Natural killer cell (primary cell): Measurements from ENCODE around the gene CWF19L2. TPM values are rescaled to one million over a fixed set of nuclear protein-coding genes. Genes with fewer than 3 reads are reported as not detected.
A peak's percentile ranks its signal among the peaks of the same experiment; 100 is the strongest.
"Not testable (repeated sequence)": the region's sequence is repeated elsewhere in the genome, so short reads cannot be mapped to it uniquely, and the experiment has no call there.

Experiments used
- ATAC-seq, 3 donors: fragments of 150-1000 bp in 2 of 3; fragments of 200-7000 bp in 1 of 3; cut with Tn5 transposase; 1 replicate in 1 of 3; 2 replicates in 2 of 3; pipeline ENCODE4 v1.10.0; 2021; ENCODE audit warnings: mild to moderate bottlenecking in 2 of 3, moderate library complexity in 2 of 3
- DNase-seq, 2 donors: peaks; one replicate each; pipeline versions ENCODE4 v3.0.0 to v3.0.0-alpha.2; 2013 to 2021; ENCODE audit warnings: mixed read lengths in 1 of 2
- H3K27ac ChIP-seq: one replicate; pipeline ENCODE4 v1.5.1; 2013; ENCODE audit warnings: mild to moderate bottlenecking, low read length
- H3K27me3 ChIP-seq: one replicate; pipeline ENCODE4 v1.6.1; 2013; ENCODE audit warnings: low read length; ENCODE audit not compliant: control insufficient read depth, insufficient read depth
- H3K36me3 ChIP-seq: one replicate; pipeline ENCODE4 v1.6.1; 2013; ENCODE audit warnings: low read length; ENCODE audit not compliant: control insufficient read depth, insufficient read depth
- H3K4me1 ChIP-seq: one replicate; pipeline ENCODE4 v1.6.1; 2013; ENCODE audit warnings: low read length; ENCODE audit not compliant: control insufficient read depth, insufficient read depth
- H3K4me3 ChIP-seq: one replicate; pipeline ENCODE4 v1.5.1; 2013; ENCODE audit warnings: low read length
- H3K9me3 ChIP-seq: one replicate; pipeline ENCODE4 v1.6.1; 2013; ENCODE audit warnings: low read length; ENCODE audit not compliant: control insufficient read depth, insufficient read depth
- H3K27ac Mint-ChIP-seq, 2 donors: one replicate each; pipeline ENCODE4 v1.8.0; 2022; ENCODE audit warnings: mild to moderate bottlenecking in 2 of 2, mixed read lengths in 2 of 2, moderate library complexity in 1 of 2
- H3K27me3 Mint-ChIP-seq, 2 donors: one replicate each; pipeline ENCODE4 v1.8.0; 2022; ENCODE audit warnings: low read depth in 2 of 2, mixed read lengths in 2 of 2
- H3K36me3 Mint-ChIP-seq: one replicate; pipeline ENCODE4 v1.8.0; 2022; ENCODE audit warnings: mixed read lengths
- H3K4me1 Mint-ChIP-seq, 2 donors: one replicate each; pipeline ENCODE4 v1.8.0; 2022; ENCODE audit warnings: mixed read lengths in 2 of 2
- H3K4me3 Mint-ChIP-seq: one replicate; pipeline ENCODE4 v1.8.0; 2022; ENCODE audit warnings: mild to moderate bottlenecking, moderate library complexity, mixed read lengths
- H3K9me3 Mint-ChIP-seq, 2 donors: one replicate each; pipeline ENCODE4 v1.8.0; 2022; ENCODE audit warnings: mixed read lengths in 2 of 2
- CTCF ChIP-seq: fragments of 200-600 bp; IDR thresholded peaks from one replicate; pipeline ENCODE4 v1.8.0; 2022; ENCODE audit warnings: antibody characterized with exemption
- WGBS: methylation state at CpG from one replicate; pipeline ENCODE4 v1.1.7; 2013; ENCODE audit warnings: missing lambda C conversion rate; ENCODE audit not compliant: insufficient coverage; 5-methylcytosine and 5-hydroxymethylcytosine counted together
- intact Hi-C: fragments of 100-400 bp; cut with micrococcal nuclease; formaldehyde crosslinking; loops from one replicate; pipeline ENCODE4 v1.14.2; 2022
- total RNA-seq, 4 donors: library from RNA; stranded (reverse); fragments of 120-200 nt in 1 of 4; gene quantifications; one replicate each; pipeline versions ENCODE4 v1.2.3 to v1.2.4, GENCODE V29; 2013 to 2022

The CWF19L2 gene
- total RNA-seq, 3 donors from 2014 or later (not counting 1 experiment from before 2014, with no cell fraction given) = 25.8 to 34.8 (median 28.0) TPM

- Mint-ChIP-seq H3K4me3 (no peak overlapping the region), H3K27ac (no peak overlapping the region), H3K27me3 (no peaks in the 10 kb centered on the region), H3K9me3 (no peaks in the 10 kb centered on the region), H3K36me3 (peaks cover 12% of the 10 kb centered on the region), H3K4me1 (peaks cover 0 to 4% of the 10 kb centered on the region in 2 donors)
- Histone ChIP-seq H3K4me1 (no peaks in the 10 kb centered on the region), H3K4me3 (no peak overlapping the region), H3K27ac (no peak overlapping the region), H3K9me3 (no peaks in the 10 kb centered on the region), H3K27me3 (no peaks in the 10 kb centered on the region), H3K36me3 (peaks cover 47% of the 10 kb centered on the region)
- no peak for ATAC-seq
- no peak for TF ChIP-seq CTCF
- no peak for DNase-seq
- intact Hi-C loops = no loop called here
- WGBS = no CpG with 5 or more reads among the region's 3 CpGs
These were observed 65.0 kb downstream of the CWF19L2 start for GRCh38 chr11:107392611-107393010.

- peaks cover 12% of the 10 kb centered on the region for H3K36me3 Mint-ChIP-seq
- intact Hi-C loops, H3K4me1 ChIP-seq, ATAC-seq, H3K27ac ChIP-seq, H3K4me3 Mint-ChIP-seq, H3K27me3 Mint-ChIP-seq, H3K27ac Mint-ChIP-seq, H3K4me3 ChIP-seq, H3K9me3 Mint-ChIP-seq, H3K9me3 ChIP-seq, H3K27me3 ChIP-seq, DNase-seq: not testable (repeated sequence)
- H3K36me3 ChIP-seq = peaks cover 45% of the 10 kb centered on the region
- 95% methylated on average over 4 of the region's 4 CpGs for WGBS
- H3K4me1 Mint-ChIP-seq = peaks cover 9 to 12% of the 10 kb centered on the region in 2 donors
These were observed 66.9 kb downstream of the CWF19L2 start for GRCh38 chr11:107390701-107391100.

- Histone ChIP-seq H3K4me3 (no peak overlapping the region), H3K36me3 (peaks cover 48% of the 10 kb centered on the region), H3K9me3 (no peaks in the 10 kb centered on the region), H3K4me1 (no peaks in the 10 kb centered on the region), H3K27me3 (no peaks in the 10 kb centered on the region), H3K27ac (no peak overlapping the region)
- H3K27me3 Mint-ChIP-seq = no peaks in the 10 kb centered on the region
- no peak for ATAC-seq
- intact Hi-C loops = no loop called here
- no peak for DNase-seq
- no peaks in the 10 kb centered on the region for H3K9me3 Mint-ChIP-seq
- WGBS = 97% methylated on average over 6 of the region's 6 CpGs
- peaks cover 12% of the 10 kb centered on the region for H3K36me3 Mint-ChIP-seq
- peak overlapping the region in 1 of 2 donors; percentile 0 for H3K27ac Mint-ChIP-seq
- H3K4me3 Mint-ChIP-seq = no peak overlapping the region
- H3K4me1 Mint-ChIP-seq = peaks cover 9 to 12% of the 10 kb centered on the region in 2 donors
- TF ChIP-seq CTCF = no peak
These were observed 70.0 kb downstream of the CWF19L2 start for GRCh38 chr11:107387666-107388065.

GRCh38 chr11:107385361-107385981, 72.2 kb downstream of the CWF19L2 start:
- no peaks in the 10 kb centered on the region for H3K27me3 ChIP-seq
- H3K27ac Mint-ChIP-seq = no peak overlapping the region
- no peak overlapping the region for H3K27ac ChIP-seq
- no peak for ATAC-seq
- H3K4me1 ChIP-seq = no peaks in the 10 kb centered on the region
- no peaks in the 10 kb centered on the region for H3K9me3 ChIP-seq
- peaks cover 9 to 12% of the 10 kb centered on the region in 2 donors for H3K4me1 Mint-ChIP-seq
- H3K27me3 Mint-ChIP-seq = no peaks in the 10 kb centered on the region
- no peak overlapping the region for H3K4me3 ChIP-seq
- TF ChIP-seq CTCF = no peak
- no peak overlapping the region for H3K4me3 Mint-ChIP-seq
- WGBS = no CpG with 5 or more reads among the region's 3 CpGs
- peaks cover 30% of the 10 kb centered on the region for H3K36me3 ChIP-seq
- no peaks in the 10 kb centered on the region for H3K36me3 Mint-ChIP-seq
- intact Hi-C loops = no loop called here
- DNase-seq = no peak
- no peaks in the 10 kb centered on the region for H3K9me3 Mint-ChIP-seq
